GM12892 (cell line): Measurements from ENCODE around the gene KRTAP10-4.
"Not testable (repeated sequence)": the region's sequence is repeated elsewhere in the genome, so short reads cannot be mapped to it uniquely, and the experiment has no call there.

Experiments
- DNase-seq: peaks from one replicate; pipeline ENCODE4 v3.0.0; 2011; ENCODE audit not compliant: insufficient read length
- FAIRE-seq: peaks from 2 replicates; lab custom pipeline; 2011; peaks lifted over from hg19 to GRCh38; lab: Jason Lieb, UNC
- POLR2A ChIP-seq: IDR thresholded peaks from 2 replicates; pipeline ENCODE4 v1.6.1; 2011; ENCODE audit warnings: low read depth, low read length, control low read depth
- POLR2AphosphoS5 ChIP-seq: IDR thresholded peaks from 2 replicates; pipeline ENCODE4 v1.6.1; 2011; ENCODE audit warnings: low read depth, low read length, control low read depth
- TAF1 ChIP-seq: IDR thresholded peaks from 2 replicates; pipeline ENCODE4 v1.6.1; 2011; ENCODE audit warnings: low read depth, mild to moderate bottlenecking, control low read depth, low read length, borderline replicate concordance

KRTAP10-4 gene

GRCh38 chr21:44589586-44590305 lies 16.2 kb downstream of the KRTAP10-4 start:
- TF ChIP-seq POLR2AphosphoS5: no peak
- TF ChIP-seq TAF1: no peak
- no peak for TF ChIP-seq POLR2A
- DNase-seq: no peak
- no peak for FAIRE-seq

GRCh38 chr21:44590311-44590721 lies 16.8 kb downstream of the KRTAP10-4 start:
- TF ChIP-seq POLR2AphosphoS5 (no peak), TAF1 (no peak), POLR2A (no peak)
- FAIRE-seq (no peak), DNase-seq (no peak)

- FAIRE-seq: not testable (repeated sequence)
These were observed 17.6 kb downstream of the KRTAP10-4 start for GRCh38 chr21:44590897-44591800.

GRCh38 chr21:44591801-44592130 lies 18.2 kb downstream of the KRTAP10-4 start:
- DNase-seq, FAIRE-seq: not testable (repeated sequence)

More at GRCh38 chr21:44590897-44591800, 17.6 kb downstream of the KRTAP10-4 start:
- not testable (repeated sequence) for DNase-seq

DNA sequence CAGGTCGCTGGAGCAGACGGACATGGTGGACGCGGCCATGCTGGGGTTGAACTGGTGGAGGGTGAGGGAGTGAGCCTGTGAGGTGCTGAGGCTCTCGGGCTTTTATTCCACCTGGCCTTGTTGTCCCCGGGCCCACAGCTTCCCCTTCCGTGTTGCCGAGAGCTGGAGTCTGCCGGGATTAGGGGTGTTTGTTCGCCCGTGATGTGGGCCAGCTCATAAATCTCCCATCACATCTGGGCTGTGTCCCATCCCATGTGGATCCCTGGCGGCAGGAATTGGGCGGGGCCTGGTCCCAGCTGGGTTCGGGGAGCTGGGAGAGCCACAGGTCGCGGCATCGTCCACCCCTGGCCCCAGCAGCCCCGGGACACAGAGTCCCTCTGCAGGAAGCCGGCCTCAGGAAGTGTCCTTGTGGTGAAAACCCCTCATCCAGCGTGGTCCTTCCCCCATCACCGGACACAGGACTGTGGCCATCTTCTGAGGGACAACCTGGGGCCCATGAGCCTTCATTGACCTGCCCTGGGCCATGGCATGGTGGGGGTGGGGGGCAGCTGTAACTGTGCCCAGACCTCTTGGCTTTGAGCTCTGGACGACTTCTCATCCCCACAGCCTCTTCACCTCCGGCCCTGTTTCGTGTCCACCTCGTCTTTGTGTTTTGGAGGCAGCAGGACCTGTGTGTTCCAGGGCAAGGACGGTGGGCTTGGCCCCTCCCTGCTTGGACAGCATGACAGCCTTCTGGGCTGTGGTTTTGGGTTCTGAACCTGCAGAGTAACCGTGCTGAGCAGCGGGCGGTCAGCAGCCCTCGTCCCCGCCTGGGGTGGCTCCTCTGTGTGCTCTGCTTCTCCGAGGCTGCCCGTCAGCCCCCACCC lies 19.1 kb downstream of the KRTAP10-4 start, which contains the start of gene KRTAP10-6:
TSS of gene KRTAP10-6 (minus strand) at position 60 of the 866 bp plus-strand sequence. CDS start at position 39, 21 bp downstream.
- no peak for TF ChIP-seq POLR2A
- TF ChIP-seq TAF1: no peak
- no peak for TF ChIP-seq POLR2AphosphoS5
- FAIRE-seq (no peak), DNase-seq (no peak)

DNA sequence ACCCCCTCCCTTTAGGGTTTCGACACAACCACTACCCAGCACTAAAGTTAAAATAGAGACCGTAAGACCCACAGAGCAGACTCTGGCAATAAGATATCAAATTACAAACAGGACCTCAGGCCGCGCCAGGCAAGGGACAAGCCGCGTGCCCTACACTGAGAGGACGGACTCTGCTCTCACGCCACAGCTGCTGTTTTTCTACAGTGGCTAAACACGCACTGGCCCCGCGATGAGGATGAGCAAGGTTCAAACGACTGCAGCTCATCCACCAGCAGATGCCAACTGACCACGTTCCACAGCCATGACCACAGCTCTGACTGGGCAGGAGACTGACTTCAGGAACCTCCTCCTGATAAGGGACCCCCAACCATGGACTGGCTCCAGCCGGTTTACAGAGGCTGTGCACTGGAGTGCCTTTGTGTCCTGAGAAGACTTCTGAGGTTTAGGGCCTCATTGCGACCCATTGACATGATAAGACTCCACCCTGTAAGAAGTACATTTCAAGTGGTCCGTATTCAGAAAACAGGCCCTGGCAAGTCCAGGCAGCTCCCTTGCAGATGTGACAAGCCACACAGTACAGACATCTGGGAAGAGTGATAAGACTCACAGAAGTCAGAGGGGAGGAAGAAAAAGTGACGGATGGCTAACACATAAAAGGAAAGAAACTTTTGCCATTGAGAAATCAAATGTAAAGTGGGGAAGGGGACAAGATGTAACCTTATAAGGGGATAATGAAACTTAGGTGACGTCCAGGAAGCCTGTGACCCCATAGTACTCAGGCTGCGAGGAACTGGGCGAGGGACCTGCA lies 20.3 kb downstream of the KRTAP10-4 start:
- TF ChIP-seq POLR2AphosphoS5 (no peak), TAF1 (no peak), POLR2A (no peak)
- DNase-seq (no peak), FAIRE-seq (no peak)

- DNase-seq (no peak), FAIRE-seq (no peak)
- TF ChIP-seq TAF1 (no peak), POLR2A (no peak), POLR2AphosphoS5 (no peak)
These were observed 20.9 kb downstream of the KRTAP10-4 start for GRCh38 chr21:44594406-44594916.

DNA sequence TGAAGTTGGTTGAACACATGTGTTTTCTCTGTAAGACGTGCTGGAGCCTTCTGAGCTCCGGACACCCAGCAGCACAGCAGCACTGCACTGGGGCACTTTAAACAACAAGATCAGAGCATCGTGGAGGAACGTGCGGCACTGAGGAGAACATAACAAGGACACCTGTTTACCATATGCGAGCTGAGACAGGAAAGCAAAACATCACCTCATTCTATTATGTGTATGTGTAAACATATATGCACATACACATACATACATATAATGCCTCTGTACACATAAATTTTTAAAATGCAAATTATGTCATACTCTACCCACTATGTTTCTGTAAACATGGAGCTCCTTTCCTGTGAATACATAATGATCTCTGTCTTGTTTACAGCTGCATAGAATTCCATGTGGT lies 22.0 kb downstream of the KRTAP10-4 start:
- no peak for FAIRE-seq
- DNase-seq: no peak

GRCh38 chr21:44596068-44596725 lies 22.7 kb downstream of the KRTAP10-4 start:
- no peak for FAIRE-seq
- DNase-seq: no peak
- TF ChIP-seq TAF1: no peak
- TF ChIP-seq POLR2A: no peak
- TF ChIP-seq POLR2AphosphoS5: no peak

More for the DNA sequence above, 22.0 kb downstream of the KRTAP10-4 start:
- TF ChIP-seq POLR2A (no peak), TAF1 (no peak), POLR2AphosphoS5 (no peak)

DNA sequence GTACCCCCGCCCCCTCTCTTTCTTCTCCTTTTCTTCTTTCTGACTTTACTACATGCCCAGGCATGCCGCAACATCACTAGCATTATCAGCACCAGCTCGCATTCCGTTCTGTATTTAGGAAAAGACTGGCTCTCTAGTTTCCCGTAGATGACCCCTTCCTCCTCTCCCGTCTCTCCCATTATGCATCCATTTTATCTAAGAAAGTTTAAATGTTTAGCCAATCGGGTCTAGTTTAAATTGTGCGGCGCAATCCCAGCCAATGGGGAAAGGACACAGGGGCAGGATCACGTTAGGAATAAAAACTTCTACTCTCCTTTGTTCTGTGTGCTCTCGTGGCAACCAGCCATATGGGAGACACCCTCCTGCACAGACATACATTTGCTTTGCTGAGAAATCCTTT lies 24.5 kb downstream of the KRTAP10-4 start:
- DNase-seq: no peak
- TF ChIP-seq POLR2AphosphoS5 (no peak), POLR2A (no peak), TAF1 (no peak)
- FAIRE-seq: no peak
